ENCODE results near the gene UBE2J2. TPM values are rescaled to one million over a fixed set of nuclear protein-coding genes. Genes with fewer than 3 reads are reported as not detected.

UBE2J2 gene
- total and polyA plus RNA-seq, 2 of the 8 experiments (the other 6 are each of a cell fraction or from before 2014, with no cell fraction given) = 33.6 to 67.9 TPM

- no peak for TF ChIP-seq CHD7 (IDR thresholded peaks at IDR 0.05; ENCODE audit: insufficient replicate concordance, low read length)
- TF ChIP-seq, protein P1, sequence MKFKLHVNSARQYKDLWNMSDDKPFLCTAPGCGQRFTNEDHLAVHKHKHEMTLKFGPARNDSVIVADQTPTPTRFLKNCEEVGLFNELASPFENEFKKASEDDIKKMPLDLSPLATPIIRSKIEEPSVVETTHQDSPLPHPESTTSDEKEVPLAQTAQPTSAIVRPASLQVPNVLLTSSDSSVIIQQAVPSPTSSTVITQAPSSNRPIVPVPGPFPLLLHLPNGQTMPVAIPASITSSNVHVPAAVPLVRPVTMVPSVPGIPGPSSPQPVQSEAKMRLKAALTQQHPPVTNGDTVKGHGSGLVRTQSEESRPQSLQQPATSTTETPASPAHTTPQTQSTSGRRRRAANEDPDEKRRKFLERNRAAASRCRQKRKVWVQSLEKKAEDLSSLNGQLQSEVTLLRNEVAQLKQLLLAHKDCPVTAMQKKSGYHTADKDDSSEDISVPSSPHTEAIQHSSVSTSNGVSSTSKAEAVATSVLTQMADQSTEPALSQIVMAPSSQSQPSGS (IDR thresholded peaks at IDR 0.05; ENCODE audit: low read length) = no peak
- TF ChIP-seq EP300 (IDR thresholded peaks at IDR 0.05; ENCODE audit: borderline replicate concordance in 1 of 2, low read depth in 2 of 2, low read length in 2 of 2) = no peak
- TF ChIP-seq RFX5 (IDR thresholded peaks at IDR 0.05; ENCODE audit: borderline replicate concordance, low read depth, low read length) = no peak
Observed at GRCh38 chr1:1314237-1314586, 40.6 kb upstream of the UBE2J2 start (continued).

Data from H1 (cell line).